ENCODE data around the gene NRAS.

NRAS gene

DNA sequence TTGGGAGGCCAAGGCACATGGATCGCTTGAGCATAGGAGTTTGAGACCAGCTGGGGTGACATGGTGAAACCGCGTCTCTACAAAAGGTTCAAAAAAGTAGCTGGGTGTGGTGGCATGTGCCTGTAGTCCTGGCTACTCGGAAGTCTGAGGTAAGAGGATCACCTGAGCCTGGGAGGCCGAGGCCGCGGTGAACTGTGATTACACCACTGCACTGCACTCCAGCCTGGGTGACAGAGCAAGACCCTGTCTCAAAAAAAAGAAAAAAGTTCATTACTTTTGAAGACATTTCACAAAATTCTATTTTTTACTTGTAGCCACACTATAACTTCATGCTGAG, 44.7 kb downstream of the NRAS start:
- FAIRE-seq = no peak

DNA sequence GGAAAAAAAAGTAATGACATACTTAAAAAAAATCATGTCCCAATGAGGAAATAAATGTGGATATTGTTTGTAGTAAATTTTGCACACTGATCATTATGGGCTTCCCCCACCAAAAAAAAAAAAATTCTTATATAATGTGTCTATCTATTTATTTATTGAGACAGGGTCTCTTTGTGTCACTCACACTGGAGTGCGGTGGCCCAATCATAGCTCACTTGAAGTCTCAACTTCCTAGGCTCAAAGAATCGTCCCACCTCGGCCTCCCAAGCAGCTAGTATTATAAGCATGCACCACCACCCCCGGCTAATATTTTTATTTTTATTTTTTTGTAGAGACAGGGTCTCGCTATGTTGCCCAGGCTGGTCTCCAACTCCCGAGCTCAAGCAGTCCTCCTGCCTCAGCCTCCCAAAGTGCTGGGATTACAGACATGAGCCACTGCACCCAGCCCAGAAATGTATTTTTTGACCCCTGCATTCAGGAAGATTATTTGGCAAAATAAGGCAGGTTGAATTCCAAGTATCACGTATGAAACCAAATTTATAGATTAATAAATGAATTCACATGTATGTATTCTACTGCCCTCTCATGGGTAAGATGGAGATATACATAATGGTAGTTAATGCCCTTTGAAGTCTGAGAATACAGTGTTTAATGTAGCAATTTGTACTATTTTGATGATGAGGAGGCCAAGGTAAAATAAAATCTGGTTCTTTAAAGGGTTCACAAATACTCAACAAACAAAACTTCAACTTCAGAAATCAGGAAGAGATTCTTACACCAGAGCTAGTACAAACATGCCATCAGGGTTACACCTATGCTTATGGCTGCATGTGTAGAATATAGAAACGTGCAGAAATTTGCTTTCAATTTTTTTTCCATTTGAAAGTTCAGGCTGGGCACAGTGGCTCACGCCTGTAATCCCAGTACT, 45.3 kb downstream of the NRAS start:
- no peak for FAIRE-seq

DNA sequence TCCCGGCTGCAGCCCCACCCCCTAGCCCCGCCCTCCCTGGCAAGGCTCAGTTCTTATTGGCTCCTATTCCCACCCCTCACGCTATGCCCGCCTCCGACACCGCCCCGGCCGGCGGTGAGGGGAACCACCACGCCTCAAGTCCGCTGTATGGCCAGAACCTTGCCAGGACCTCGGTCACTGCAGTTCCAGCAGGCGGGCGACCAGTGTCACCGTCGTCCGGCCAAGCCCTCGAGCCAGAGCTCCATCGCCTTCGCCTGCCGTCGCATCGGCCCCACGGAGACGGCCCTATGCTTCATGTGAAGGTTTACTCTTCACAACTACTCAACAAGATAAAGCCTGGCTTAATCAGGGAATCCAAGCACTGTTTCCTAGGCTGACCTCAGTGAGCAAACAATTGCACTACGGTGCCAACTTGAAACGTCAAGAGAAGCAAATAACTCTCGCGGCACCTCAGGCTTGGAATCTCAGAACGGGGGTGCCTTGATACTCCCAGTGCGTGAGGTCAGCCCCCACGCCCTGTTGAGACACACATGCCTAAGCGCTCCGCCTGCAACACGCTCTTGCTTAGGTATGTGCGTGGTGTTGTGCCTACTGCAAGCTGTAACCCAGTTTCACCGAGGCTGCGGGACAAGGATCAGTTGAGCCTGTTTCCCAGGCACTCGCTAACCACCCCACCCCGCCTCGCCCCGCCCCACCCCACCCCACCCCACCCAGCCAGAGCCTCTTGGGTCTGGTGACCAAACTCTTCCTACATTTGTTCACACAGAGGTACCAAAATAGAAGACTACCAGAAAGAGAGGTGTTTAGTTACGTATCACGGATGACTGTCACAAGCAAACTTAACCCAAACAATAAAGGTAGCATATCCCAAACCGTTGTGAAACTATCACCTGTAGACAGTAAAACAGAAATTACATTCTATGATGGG, 46.2 kb downstream of the NRAS start:
- no peak for FAIRE-seq

DNA sequence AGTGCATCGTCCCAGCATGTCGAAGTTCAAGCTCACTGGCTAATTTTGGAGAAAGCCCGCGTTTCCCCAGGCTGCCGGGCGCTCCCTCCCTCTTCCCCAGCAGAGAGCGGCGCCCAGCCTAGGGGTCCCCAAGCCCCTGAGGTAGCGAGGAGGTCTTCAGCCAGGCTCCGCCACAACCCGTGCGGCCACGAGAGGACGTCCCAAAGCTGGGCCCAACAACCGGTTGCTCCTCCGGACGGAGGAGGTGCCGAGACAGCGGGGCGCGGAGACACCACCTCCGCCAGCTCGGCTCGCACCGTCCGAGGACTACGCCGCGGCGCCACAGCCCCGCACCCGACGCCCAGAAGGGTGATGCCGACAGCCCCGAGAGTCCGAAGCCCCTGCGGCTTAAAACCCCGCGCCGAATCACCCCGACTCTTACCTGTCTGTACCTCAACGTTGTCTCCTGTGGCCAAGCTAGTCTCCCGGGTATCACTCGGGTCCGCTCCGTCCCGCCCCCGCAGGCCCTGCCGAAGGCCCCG, 46.9 kb downstream of the NRAS start, which contains the start of gene DENND2C:
Gene DENND2C (minus strand): TSS at position 488 of the 521 bp plus-strand sequence. CDS start 44,065 bp downstream, outside the sequence.
- no peak for FAIRE-seq

DNA sequence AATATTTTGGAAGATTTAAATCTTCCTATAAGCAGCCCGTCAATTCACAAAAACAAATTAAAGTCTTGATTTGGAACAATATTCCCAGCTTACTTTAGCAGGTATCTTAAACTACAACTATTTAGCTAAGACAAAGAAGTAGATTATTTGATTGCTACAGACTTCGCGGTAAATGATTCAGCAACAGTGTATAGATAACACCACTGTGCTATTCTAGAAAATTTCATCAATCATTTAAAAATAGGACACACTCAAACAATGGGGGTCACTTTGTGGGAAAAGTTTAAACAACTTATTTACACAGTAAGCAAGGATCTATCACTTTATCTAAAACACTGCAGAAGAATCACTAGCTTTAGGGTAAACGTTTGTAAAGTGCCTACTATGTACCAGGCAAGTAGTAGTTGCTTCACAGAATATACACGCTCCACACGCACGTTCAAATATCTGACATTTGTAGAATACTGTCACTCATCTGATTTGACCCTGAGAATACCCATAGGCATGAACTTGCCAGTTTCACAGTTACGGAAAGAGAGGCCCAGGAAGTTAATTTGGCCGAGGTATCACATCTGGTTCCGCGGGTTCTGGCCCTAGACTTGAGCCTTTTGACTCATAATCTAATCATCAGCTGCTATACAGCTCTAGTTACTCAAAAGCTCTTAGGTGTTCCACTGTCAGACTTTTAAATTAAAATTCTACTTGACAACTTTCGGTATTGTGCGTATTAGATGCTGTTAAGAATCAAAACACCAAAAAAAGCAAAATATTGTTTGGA, 47.6 kb downstream of the NRAS start:
- FAIRE-seq = peak; percentile 75

DNA sequence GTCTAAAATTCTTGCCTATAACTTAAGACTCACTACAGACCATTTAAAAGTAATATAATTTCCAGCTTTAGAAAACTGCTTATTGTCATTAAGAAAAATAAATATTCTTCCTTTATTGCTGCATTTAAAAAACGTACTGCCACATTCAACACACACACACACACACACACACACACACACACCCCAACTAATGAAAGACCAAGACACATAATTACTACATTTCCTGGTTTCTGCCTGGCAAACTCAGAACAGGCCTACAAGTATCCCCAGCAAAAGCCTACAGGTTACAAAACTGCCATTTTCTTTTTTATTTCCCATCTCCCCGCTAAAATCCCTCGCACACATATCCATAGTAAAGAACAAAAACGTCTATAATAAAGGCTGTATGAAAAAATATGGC, 48.2 kb downstream of the NRAS start:
- FAIRE-seq = no peak

DNA sequence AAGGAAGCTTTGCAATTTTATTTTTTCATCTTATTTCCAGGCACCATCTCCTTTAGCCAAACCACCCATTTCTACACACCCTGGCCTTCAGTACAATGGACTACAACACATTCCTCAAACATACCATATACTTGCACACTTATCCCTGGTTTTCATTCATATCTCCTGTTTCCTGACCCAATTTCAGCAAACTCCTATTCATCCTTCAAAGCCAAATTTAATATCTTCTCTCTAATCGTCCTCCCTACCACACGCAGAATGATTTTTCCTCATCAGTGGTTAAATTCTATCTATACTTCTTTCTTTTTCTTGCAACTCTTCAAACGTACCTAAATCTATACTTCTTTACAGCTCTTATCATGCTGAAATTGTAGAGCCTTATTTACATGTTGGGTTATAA, 49.6 kb downstream of the NRAS start:
- FAIRE-seq = no peak

DNA sequence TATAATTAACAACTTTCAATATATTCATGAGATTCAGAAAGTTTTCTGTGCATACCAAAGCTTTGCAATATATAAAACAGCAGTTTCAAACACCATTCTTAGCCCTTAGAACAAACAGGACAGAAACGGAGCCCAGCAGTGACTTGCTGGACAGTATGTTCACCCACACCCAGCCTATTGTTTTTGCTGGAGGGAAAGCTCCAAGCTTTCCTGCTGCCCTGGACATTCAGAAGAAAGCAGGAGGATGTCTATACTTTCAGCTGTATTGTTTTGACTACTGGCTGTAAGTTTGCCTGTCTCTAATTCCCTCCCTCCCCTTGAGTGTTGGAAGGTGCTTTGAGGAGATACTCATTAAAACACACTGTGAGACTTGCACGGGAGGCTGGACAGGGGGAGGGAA, 56.3 kb downstream of the NRAS start:
- no peak for FAIRE-seq
